T47D (cell line): Measurements from ENCODE around the gene CDC42BPG.

Experiments used
- DNase-seq, 2 experiments: peaks; one replicate each; pipeline versions ENCODE4 v3.0.0 to v3.0.0-alpha.2; 2011 to 2012; ENCODE audit warnings: low read depth in 1 of 2, low spot score in 1 of 2
- JUND ChIP-seq: IDR thresholded peaks from 2 replicates; pipeline ENCODE4 v1.6.1; 2012; ENCODE audit warnings: low read depth
- in situ Hi-C: cut with HindIII; loops from 2 replicates; pipeline ENCODE4 v1.10.0; 2016; ENCODE audit warnings: low sequenced_read_pairs, low pct_unique_long_range_greater_than_20kb

Gene CDC42BPG

GRCh38 chr11:64858467-64859263 lies 14.2 kb upstream of the CDC42BPG start:
- DNase-seq, result no peak
- TF ChIP-seq JUND, result no peak
- in situ Hi-C loops, result no loop called here

GRCh38 chr11:64857485-64857884 lies 13.0 kb upstream of the CDC42BPG start:
- in situ Hi-C loops, result no loop called here
- no peak for TF ChIP-seq JUND
- DNase-seq, result no peak

- DNase-seq, result no peak
- TF ChIP-seq JUND, result no peak
- in situ Hi-C loops, result no loop called here
These were observed 12.2 kb upstream of the CDC42BPG start for GRCh38 chr11:64856382-64857227.

GRCh38 chr11:64855596-64856304 lies 11.3 kb upstream of the CDC42BPG start:
- no peak for TF ChIP-seq JUND
- no peak for DNase-seq
- in situ Hi-C loops, result no loop called here

GRCh38 chr11:64854534-64855502 lies 10.4 kb upstream of the CDC42BPG start:
- no peak; the same call in 1 of the 2 replicates for TF ChIP-seq JUND
- no peak for DNase-seq
- in situ Hi-C loops, result no loop called here

- DNase-seq, result no peak
- TF ChIP-seq JUND, result no peak
- in situ Hi-C loops, result no loop called here
These were observed 9.7 kb upstream of the CDC42BPG start for GRCh38 chr11:64854157-64854533.

- no peak for DNase-seq
- in situ Hi-C loops, result no loop called here
- TF ChIP-seq JUND, result no peak
These were observed 9.3 kb upstream of the CDC42BPG start for GRCh38 chr11:64853709-64854108.

- no peak for DNase-seq
- in situ Hi-C loops, result no loop called here
- TF ChIP-seq JUND, result no peak
These were observed 8.5 kb upstream of the CDC42BPG start for GRCh38 chr11:64852804-64853509.

- DNase-seq, result no peak
- in situ Hi-C loops, result no loop called here
- no peak for TF ChIP-seq JUND
These were observed 7.4 kb upstream of the CDC42BPG start for GRCh38 chr11:64851831-64852351.

GRCh38 chr11:64850979-64851567 lies 6.6 kb upstream of the CDC42BPG start:
- DNase-seq, result no peak
- no peak for TF ChIP-seq JUND

More at GRCh38 chr11:64850979-64851567, 6.6 kb upstream of the CDC42BPG start:
- in situ Hi-C loops, result no loop called here
